HepG2 (cell line): Measurements from ENCODE around the gene MED19. TPM values are rescaled to one million over a fixed set of nuclear protein-coding genes. Genes with fewer than 3 reads are reported as not detected.

Source experiments
- ELF4 ChIP-seq: sonication (generic); formaldehyde crosslinking; IDR thresholded peaks from 2 replicates; pipeline ENCODE4 v1.5.0; 2020; ENCODE audit warnings: missing genetic modification reagents, mild to moderate bottlenecking, moderate library complexity, borderline replicate concordance
- FOSL2 ChIP-seq: sonication (generic); formaldehyde crosslinking; IDR thresholded peaks from 2 replicates; pipeline ENCODE4 v1.4.0; 2020; ENCODE audit warnings: missing genetic modification reagents
- HDAC1 ChIP-seq: sonication (generic); formaldehyde crosslinking; IDR thresholded peaks from 2 replicates; pipeline ENCODE4 v1.5.1; 2020; ENCODE audit warnings: mild to moderate bottlenecking, missing genetic modification reagents
- HNRNPK ChIP-seq: fragments of 200-400 bp; formaldehyde crosslinking; IDR thresholded peaks from 2 replicates; pipeline ENCODE4 v1.6.1; 2018; ENCODE audit warnings: low read length, low read depth, moderate library complexity, mild to moderate bottlenecking; ENCODE audit not compliant: poor library complexity, severe bottlenecking
- HOXA3 ChIP-seq: sonication (generic); formaldehyde crosslinking; IDR thresholded peaks from 2 replicates; pipeline ENCODE4 v1.5.0; 2020; ENCODE audit warnings: missing genetic modification reagents
- MTA1 ChIP-seq: sonication (generic); formaldehyde crosslinking; IDR thresholded peaks from 2 replicates; pipeline ENCODE4 v1.4.0; 2020; ENCODE audit warnings: missing genetic modification reagents, mild to moderate bottlenecking, borderline replicate concordance
- NBN ChIP-seq: fragments of 450-650 bp; conservative IDR thresholded peaks from 2 replicates; pipeline ENCODE4 v1.6.1; 2017
- NCOA1 ChIP-seq: sonication (generic); formaldehyde crosslinking; IDR thresholded peaks from 2 replicates; pipeline ENCODE4 v1.9.0; 2021; ENCODE audit warnings: missing genetic modification reagents
- NFIC ChIP-seq: IDR thresholded peaks from 2 replicates; pipeline ENCODE4 v1.6.1; 2012; ENCODE audit warnings: mild to moderate bottlenecking, low read length, inconsistent platforms
- NONO ChIP-seq, 2 experiments: fragments of 450-650 bp in 1 of 2; sonication (generic) in 1 of 2; formaldehyde crosslinking in 1 of 2; IDR thresholded peaks in 1 of 2; conservative IDR thresholded peaks in 1 of 2; 2 replicates each; pipeline versions ENCODE4 v1.6.1 to v1.8.0; 2017 to 2022; ENCODE audit warnings: mild to moderate bottlenecking in 1 of 2, missing genetic modification reagents in 1 of 2, moderate library complexity in 1 of 2
- NRL ChIP-seq: sonication (generic); formaldehyde crosslinking; IDR thresholded peaks from 2 replicates; pipeline ENCODE4 v1.5.0; 2020; ENCODE audit warnings: missing genetic modification reagents, mild to moderate bottlenecking, moderate library complexity, borderline replicate concordance
- PCBP1 ChIP-seq: fragments of 200-400 bp; formaldehyde crosslinking; IDR thresholded peaks from 2 replicates; pipeline ENCODE4 v1.6.1; 2017; ENCODE audit warnings: mild to moderate bottlenecking, low read depth, low read length, borderline replicate concordance
- RBFOX2 ChIP-seq: fragments of 200-400 bp; formaldehyde crosslinking; IDR thresholded peaks from 2 replicates; pipeline ENCODE4 v1.6.1; 2017; ENCODE audit warnings: low read depth, mild to moderate bottlenecking, low read length
- SIX4 ChIP-seq: sonication (generic); formaldehyde crosslinking; IDR thresholded peaks from 2 replicates; pipeline ENCODE4 v1.4.0; 2020; ENCODE audit warnings: missing genetic modification reagents
- ZBTB3 ChIP-seq: sonication (generic); formaldehyde crosslinking; IDR thresholded peaks from 2 replicates; pipeline ENCODE4 v1.4.0; 2020; ENCODE audit warnings: low read depth, mild to moderate bottlenecking, moderate library complexity, missing genetic modification reagents, borderline replicate concordance
- ZBTB38 ChIP-seq: sonication (generic); formaldehyde crosslinking; IDR thresholded peaks from 2 replicates; pipeline ENCODE4 v1.5.1; 2020; ENCODE audit warnings: mild to moderate bottlenecking, missing genetic modification reagents
- ZC3H13 ChIP-seq: sonication (generic); formaldehyde crosslinking; IDR thresholded peaks from 2 replicates; pipeline ENCODE4 v1.8.1; 2023; ENCODE audit warnings: mild to moderate bottlenecking, missing genetic modification reagents, moderate library complexity
- ZKSCAN8 ChIP-seq: IDR thresholded peaks from 2 replicates; pipeline ENCODE4 v1.6.1; 2016; ENCODE audit warnings: borderline replicate concordance, missing genetic modification reagents, missing compliant biosample characterization
- ZNF17 ChIP-seq: sonication (generic); formaldehyde crosslinking; IDR thresholded peaks from 2 replicates; pipeline ENCODE4 v1.5.0; 2020; ENCODE audit warnings: mild to moderate bottlenecking, missing genetic modification reagents
- ZNF572 ChIP-seq: sonication (generic); formaldehyde crosslinking; IDR thresholded peaks from 2 replicates; pipeline ENCODE4 v1.5.1; 2020; ENCODE audit warnings: mild to moderate bottlenecking, missing genetic modification reagents
- ZNF644 ChIP-seq: IDR thresholded peaks from 2 replicates; pipeline ENCODE4 v1.6.1; 2016; ENCODE audit warnings: low read depth
- polyA plus RNA-seq, 8 experiments: library from polyadenylated mRNA; depleted of rRNA in 3 of 8; stranded (reverse) in 7 of 8; unstranded in 1 of 8; fragments of >200 nt; fragmentation: Illumina TruSeq in 4 of 8; extraction: Trizol in 4 of 8; gene quantifications; 2 replicates each; pipeline versions ENCODE4 v1.2.1 to v1.2.3, GENCODE V29; 2011 to 2016; ENCODE audit warnings: low read depth in 4 of 8, missing spikeins in 1 of 8, mixed read lengths in 1 of 8; ENCODE audit not compliant: insufficient read depth in 1 of 8
- total RNA-seq, 5 experiments: library from RNA; depleted of rRNA; stranded (reverse); fragments of >200 nt; fragmentation: Illumina TruSeq; extraction: Trizol; gene quantifications; 2 replicates each; pipeline ENCODE4 v1.2.3, GENCODE V29; 2016; ENCODE audit warnings: low read depth in 1 of 5
- TF ChIP-seq, protein P1 (sequence below): sonication (generic); formaldehyde crosslinking; conservative IDR thresholded peaks from 2 replicates; pipeline ENCODE4 v1.8.0; 2022; ENCODE audit warnings: mild to moderate bottlenecking, moderate library complexity, missing genetic modification reagents
- TF ChIP-seq, protein P2 (sequence below): sonication (generic); formaldehyde crosslinking; IDR thresholded peaks from 2 replicates; pipeline ENCODE4 v1.5.1; 2020; ENCODE audit warnings: missing genetic modification reagents, mild to moderate bottlenecking, borderline replicate concordance
- TF ChIP-seq, protein P3 (sequence below): sonication (generic); formaldehyde crosslinking; IDR thresholded peaks from 2 replicates; pipeline ENCODE4 v1.5.0; 2020; ENCODE audit warnings: mild to moderate bottlenecking, missing genetic modification reagents
- TF ChIP-seq, protein P4 (sequence below): sonication (generic); formaldehyde crosslinking; IDR thresholded peaks from 2 replicates; pipeline ENCODE4 v1.4.0; 2020; ENCODE audit warnings: mild to moderate bottlenecking, missing genetic modification reagents

The MED19 gene
- total and polyA plus RNA-seq, 2 of the 13 experiments (the other 11 are each of a cell fraction or from before 2014, with no cell fraction given): 12.9 to 13.8 TPM

DNA sequence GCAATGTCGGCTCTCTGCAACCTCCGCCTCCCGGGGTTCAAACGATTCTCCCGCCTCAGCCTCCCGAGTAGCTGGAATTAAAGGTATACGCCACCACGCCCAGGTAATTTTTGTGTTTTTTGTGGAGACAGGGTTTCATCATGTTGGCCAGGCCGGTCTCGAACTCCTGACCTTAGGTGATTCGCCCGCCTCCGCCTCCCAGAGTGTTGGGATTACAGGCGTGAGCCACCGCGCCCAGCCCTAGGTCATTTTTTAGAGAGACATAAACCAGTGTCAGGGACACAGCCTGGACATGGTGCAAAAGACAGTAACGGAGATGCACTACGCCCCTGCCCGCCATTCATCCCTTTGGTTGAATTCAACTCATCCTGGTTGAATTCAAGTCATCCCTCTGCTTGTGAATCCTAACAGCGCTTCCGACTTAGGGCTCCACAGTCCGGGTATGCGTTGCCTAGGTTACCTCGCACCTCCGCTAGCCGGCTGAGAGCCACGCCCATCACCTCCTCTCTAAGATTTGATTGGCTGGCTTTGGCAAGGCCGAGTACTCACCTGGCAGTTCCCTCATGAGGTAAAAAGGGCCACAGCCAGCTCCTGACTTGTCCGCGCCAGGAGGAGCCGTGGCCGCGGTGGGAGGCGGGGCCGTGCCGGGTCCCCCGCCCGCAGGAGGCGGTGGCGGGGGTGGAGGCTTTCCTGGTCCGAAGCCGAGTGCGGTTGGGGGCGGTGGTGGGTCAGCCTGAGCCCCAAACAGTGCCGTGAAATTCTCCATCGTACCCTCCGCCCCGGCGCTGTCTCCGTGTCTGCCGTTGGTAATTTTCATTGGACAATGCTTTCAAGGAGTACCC lies at the start of gene MED19 (continued):
- TF ChIP-seq, protein P1, sequence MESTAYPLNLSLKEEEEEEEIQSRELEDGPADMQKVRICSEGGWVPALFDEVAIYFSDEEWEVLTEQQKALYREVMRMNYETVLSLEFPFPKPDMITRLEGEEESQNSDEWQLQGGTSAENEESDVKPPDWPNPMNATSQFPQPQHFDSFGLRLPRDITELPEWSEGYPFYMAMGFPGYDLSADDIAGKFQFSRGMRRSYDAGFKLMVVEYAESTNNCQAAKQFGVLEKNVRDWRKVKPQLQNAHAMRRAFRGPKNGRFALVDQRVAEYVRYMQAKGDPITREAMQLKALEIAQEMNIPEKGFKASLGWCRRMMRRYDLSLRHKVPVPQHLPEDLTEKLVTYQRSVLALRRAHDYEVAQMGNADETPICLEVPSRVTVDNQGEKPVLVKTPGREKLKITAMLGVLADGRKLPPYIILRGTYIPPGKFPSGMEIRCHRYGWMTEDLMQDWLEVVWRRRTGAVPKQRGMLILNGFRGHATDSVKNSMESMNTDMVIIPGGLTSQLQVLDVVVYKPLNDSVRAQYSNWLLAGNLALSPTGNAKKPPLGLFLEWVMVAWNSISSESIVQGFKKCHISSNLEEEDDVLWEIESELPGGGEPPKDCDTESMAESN (CRISPR knock-in tag): no peak
- TF ChIP-seq, protein P2, sequence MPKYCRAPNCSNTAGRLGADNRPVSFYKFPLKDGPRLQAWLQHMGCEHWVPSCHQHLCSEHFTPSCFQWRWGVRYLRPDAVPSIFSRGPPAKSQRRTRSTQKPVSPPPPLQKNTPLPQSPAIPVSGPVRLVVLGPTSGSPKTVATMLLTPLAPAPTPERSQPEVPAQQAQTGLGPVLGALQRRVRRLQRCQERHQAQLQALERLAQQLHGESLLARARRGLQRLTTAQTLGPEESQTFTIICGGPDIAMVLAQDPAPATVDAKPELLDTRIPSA (CRISPR knock-in tag): no peak
- TF ChIP-seq ZNF17 (no peak), HDAC1 (peak; percentile 64; the same call in 1 of the 2 replicates), HNRNPK (no peak), MTA1 (CRISPR knock-in tag) (no peak), NBN (no peak), RBFOX2 (peak; percentile 76), SIX4 (CRISPR knock-in tag) (no peak), HOXA3 (CRISPR knock-in tag) (no peak; the same call in 1 of the 2 replicates), PCBP1 (no peak), NFIC (no peak), ZNF644 (CRISPR knock-in tag) (no peak), FOSL2 (CRISPR knock-in tag) (no peak; the same call in 1 of the 2 replicates), ZBTB3 (no peak), ZBTB38 (no peak), NCOA1 (CRISPR knock-in tag) (no peak), ZNF572 (no peak), ELF4 (CRISPR knock-in tag) (no peak), NRL (CRISPR knock-in tag) (no peak), NONO (IDR thresholded peaks at IDR 0.05) (no peak), NONO (CRISPR knock-in tag; conservative IDR thresholded peaks at IDR 0.05) (0 out of 2 replicates have a peak, but pooled peaks have one; percentile 27), ZKSCAN8 (CRISPR knock-in tag) (no peak), ZC3H13 (CRISPR knock-in tag) (no peak)
- TF ChIP-seq, protein P3, sequence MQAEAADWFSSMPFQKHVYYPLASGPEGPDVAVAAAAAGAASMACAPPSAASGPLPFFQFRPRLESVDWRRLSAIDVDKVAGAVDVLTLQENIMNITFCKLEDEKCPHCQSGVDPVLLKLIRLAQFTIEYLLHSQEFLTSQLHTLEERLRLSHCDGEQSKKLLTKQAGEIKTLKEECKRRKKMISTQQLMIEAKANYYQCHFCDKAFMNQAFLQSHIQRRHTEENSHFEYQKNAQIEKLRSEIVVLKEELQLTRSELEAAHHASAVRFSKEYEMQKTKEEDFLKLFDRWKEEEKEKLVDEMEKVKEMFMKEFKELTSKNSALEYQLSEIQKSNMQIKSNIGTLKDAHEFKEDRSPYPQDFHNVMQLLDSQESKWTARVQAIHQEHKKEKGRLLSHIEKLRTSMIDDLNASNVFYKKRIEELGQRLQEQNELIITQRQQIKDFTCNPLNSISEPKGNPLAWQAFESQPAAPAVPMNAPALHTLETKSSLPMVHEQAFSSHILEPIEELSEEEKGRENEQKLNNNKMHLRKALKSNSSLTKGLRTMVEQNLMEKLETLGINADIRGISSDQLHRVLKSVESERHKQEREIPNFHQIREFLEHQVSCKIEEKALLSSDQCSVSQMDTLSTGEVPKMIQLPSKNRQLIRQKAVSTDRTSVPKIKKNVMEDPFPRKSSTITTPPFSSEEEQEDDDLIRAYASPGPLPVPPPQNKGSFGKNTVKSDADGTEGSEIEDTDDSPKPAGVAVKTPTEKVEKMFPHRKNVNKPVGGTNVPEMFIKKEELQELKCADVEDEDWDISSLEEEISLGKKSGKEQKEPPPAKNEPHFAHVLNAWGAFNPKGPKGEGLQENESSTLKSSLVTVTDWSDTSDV: no peak
- TF ChIP-seq, protein P4, sequence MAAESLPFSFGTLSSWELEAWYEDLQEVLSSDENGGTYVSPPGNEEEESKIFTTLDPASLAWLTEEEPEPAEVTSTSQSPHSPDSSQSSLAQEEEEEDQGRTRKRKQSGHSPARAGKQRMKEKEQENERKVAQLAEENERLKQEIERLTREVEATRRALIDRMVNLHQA (CRISPR knock-in tag): no peak
